LHCN-M2 (cell line): ENCODE data around the gene ABLIM1. TPM values are rescaled to one million over a fixed set of nuclear protein-coding genes. Genes with fewer than 3 reads are reported as not detected.

Experiments
- DNase-seq: peaks from one replicate; pipeline ENCODE4 v3.0.0-alpha.2; 2012; ENCODE audit warnings: low read depth
- total RNA-seq: library from RNA; depleted of rRNA; stranded (reverse); fragments of >200 nt; gene quantifications from 2 replicates; pipeline ENCODE4 v1.2.3, GENCODE V29; 2014

Gene ABLIM1
- total RNA-seq, 1 experiment from 2014 or later, result 0.69 TPM

- DNase-seq, result no peak
Measured at GRCh38 chr10:114491419-114491818, 166.7 kb downstream of the ABLIM1 start.

GRCh38 chr10:114489521-114490310 is 168.4 kb downstream of the ABLIM1 start:
- DNase-seq, result no peak

DNA sequence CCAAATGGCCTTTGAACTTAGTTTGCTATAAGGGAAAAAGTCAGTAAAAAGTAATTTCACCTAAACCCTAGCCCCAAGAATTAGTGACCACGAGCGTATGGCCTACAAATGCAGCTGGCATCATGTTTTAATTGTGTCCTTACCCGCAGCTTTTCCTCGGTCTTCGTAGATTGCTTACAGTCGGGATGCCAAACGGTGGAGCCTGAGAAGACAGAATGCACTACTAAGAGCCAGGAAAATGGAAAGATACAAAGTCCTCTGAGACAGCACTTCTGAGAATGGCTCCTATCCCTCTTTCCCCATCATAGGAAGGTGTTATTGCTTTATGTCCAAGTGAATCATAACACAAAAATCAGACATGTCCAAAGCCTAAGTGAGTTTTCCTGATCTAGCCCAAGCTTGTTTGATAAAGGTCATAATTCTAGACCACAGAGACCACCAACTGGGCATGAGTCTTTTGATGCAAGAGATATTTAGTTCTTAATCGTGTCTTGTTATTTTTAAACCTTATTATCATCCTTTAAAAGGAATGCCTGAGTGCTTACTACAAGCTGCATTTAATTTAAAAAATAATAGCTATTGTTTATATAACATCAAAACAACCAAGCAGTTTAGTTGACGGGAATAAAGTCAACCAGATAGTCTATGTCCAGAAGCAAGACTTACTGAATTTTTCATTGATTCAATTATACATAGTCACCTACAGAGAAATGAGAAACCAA is 170.1 kb downstream of the ABLIM1 start:
- no peak for DNase-seq

DNA sequence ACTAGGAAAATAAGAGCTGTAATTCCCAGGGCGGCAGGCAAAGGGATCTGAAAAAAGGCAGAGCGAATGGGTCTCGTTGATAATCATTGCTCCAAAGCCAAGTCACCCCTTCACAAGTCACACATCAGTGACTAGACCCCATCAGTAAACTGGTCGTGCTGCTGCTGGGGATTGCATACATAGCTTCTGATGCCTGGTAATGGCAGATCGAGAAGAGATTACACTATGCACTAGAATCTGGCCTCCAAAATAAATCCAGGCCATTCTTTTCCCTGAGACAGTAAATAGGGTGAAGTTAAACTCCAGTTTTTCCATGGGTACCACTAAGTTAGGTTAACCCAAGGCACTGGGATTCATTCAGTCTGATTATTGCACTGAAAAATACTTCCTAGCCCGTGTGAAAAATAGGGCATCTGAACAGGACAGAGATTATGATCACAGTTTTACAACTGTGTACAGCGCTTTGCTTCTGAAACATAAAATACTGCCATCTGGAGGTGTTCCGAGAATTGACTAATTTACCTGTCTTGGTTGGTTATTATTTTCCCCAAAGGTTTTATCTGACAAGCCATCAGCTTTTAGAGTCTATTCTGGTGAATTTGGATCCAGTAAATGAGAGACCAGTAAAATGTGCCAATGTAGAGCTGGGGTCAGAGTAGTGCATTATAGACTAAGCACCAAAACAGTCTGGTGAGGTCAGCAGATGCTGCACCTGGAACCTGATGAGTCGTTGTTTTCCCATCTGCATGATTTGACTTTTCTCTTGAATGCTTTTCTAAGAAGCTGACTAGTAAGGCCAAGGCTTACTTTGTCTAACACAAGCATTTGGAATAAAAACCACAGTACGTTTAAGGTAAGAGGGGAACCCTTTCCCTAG is 170.9 kb downstream of the ABLIM1 start:
- DNase-seq, result peak; percentile 3

GRCh38 chr10:114485696-114486400 is 172.2 kb downstream of the ABLIM1 start:
- no peak for DNase-seq

GRCh38 chr10:114483575-114483974 is 174.5 kb downstream of the ABLIM1 start:
- DNase-seq, result no peak

DNA sequence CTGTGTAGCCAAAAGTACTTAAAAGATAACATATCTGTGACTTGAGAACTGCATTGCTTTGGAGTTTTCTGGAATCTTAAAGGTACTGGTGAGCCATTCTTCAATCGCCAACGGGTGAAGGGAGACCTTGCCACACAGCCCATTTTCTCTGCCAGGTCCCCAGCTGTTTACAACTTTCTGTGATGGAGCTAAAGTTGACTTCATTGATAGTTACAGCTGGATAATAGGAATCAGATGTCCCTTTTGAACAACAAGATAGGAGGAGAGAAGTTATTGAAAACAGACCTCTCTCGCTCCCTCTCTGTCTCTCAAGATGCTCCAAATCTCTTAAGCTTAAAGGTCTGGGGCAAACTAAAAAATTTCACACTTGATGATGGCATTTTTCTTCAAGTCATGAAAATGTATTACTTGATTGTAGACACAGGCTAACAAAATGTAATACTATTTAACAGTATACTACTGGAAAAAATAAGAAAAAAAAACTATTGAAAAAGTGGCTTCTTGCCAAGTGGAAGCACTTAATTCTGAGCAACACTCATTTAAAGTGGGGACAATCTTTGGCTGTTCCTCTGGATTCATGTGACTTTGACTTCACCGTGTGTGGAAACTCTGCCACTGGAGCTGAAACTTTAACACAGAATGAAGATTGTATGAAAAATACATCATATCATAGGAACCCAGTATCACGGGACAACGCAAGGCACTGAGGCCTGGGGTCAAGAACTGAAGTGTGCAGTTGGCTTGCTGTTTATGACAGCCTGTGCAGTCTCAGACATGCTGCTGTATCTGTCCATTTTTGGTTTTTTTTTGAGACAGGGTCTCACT is 175.4 kb downstream of the ABLIM1 start:
- DNase-seq, result no peak

- DNase-seq, result no peak
Measured at GRCh38 chr10:114481055-114481454, 177.0 kb downstream of the ABLIM1 start.

DNA sequence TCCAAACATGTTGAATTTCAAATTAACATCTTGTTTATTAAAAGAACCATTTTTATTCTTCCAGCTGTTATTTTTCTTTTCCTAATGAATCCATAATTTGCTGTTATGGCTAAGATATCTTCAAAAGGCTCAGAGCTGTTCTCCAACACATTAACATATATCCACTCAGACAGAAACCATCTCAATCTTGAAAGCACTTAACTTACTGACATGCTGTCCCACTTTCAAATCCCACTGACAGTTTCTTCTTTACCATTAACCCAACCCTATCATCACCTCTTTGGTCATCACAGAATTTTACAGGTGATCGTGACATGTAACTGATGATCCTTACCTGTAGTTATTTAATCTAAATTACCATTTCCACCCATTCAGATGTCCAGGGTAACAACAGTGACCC is 178.2 kb downstream of the ABLIM1 start:
- no peak for DNase-seq

GRCh38 chr10:114479307-114479706 is 178.8 kb downstream of the ABLIM1 start:
- no peak for DNase-seq

DNA sequence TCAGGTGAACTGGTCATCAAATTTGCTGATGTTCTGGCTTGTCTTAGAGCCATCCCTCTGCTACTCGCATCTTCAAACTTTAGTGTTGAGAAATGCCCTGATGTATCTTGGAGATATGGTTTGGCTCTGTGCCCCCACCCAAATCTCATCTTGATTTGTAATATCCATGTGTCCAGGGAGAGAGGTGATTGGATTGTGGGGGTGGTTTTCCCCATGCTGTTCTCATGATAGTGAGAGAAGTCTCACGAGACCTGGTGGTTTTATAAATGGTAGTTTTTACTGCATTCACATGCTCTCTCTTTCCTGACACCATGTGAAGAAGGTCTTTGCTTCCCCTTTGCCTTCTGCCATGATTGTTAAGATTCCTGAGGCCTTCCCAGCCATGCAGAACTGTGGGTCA is 179.8 kb downstream of the ABLIM1 start:
- DNase-seq, result peak; percentile 4

GRCh38 chr10:114477285-114477684 is 180.8 kb downstream of the ABLIM1 start:
- peak; percentile 36 for DNase-seq

GRCh38 chr10:114474989-114475388 is 183.1 kb downstream of the ABLIM1 start:
- no peak for DNase-seq

DNA sequence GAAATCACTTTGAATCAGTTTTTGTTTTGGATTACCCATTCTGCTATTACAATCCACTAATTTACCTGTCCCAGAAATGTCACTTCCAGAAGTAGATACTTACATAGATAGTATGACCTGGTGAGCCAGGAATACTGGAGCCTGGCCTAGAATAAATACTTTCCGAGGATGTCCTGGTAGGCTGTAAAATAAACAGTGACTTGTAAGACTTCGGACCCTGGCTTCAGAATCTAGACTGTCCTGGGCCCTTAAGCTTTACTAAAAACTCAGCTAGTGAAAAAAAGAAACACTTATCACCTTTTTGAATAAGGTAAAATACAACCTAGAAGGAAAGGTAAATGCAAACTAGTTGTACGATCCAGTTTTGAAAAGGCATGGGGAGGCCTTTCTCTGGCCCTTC is 184.3 kb downstream of the ABLIM1 start:
- DNase-seq, result no peak

GRCh38 chr10:114472877-114473253 is 185.2 kb downstream of the ABLIM1 start:
- no peak for DNase-seq

DNA sequence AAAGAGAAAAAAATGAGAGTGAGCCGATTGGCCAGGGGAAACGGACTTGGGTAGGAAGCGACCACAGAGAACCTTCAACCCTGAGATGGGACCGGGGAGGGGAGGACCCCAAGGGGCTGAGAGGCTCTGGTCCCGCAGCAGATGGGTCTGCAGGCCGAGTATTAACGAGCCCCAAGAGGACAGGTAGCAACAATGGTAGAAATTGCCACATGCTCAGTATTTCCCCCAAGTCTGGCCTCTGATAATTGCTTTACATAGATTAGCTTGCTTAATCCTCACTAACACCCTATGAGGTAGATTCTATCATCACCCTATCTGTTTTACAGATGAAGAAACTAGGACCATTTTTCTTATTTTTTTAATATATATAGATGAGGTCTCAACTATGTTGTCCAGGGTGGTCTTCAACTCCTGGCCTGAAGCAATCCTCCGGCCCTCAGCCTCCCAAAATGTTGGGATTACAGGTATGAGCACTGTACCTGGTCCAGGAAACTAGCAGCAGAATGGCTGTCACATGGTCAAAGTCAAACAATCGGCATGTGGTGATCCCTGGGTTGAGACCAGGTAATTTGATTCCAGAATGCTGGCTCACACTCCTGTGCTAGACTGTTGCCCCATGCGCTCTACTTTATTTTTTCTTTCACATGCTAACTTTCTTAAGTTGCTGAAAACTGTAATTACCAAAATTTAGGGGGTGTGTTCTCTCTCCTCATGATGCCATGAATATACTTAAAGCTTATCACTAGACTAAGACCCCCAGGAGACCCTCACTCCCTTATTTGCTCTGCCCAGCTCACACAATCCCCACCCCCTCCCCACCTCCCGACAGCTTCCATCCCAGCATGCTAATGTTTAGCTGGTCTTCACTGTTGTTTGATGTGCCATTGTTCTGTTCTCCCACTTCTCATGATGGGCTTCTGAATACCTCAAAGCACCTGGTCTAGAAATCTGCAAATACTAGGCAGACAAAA is 185.9 kb downstream of the ABLIM1 start:
- DNase-seq, result no peak

DNA sequence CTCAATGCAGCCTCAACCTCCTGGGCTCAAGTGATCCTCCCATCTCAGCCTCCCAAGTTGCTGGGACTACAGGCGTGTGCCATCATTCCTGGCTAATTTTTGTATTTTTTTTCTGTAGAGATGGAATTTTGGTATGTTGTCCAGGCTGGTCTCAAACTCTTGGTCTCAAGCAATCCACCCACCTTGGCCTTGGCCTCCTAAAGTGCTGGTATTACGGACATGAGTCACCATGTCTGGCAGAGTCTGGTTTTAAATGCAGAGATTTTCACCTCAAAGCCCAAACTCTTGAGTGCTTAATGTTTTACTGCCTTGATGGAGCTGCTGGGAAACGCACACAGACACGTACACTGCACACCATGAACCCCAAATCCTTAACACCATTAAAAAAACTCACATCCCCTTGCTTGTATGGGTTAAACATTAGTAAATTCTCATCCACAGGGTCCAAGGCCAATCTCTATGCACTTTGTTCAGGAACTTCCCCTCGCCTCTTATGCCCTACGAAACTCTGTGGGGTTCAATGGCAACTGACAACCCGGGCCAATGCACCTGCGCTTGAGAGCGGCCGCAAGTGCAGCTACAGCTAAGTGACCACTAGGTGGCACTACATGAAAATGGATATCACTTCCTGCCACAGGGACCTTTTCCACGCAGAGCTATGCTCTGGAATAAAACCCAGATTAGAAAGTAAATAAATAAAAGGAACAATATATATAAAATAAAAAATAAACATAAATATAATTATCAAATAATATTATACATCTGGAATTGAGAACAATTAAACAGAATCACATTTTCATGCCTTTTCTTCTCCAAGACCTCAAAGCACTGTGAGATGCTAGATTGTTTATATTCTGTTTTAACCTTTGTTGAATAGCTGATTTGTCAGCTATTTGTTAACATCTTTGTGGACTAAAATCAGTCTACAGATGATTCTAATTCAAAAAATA is 186.8 kb downstream of the ABLIM1 start:
- peak; percentile 54 for DNase-seq

GRCh38 chr10:114470361-114470760 is 187.7 kb downstream of the ABLIM1 start:
- DNase-seq, result no peak
